Fibroblast of villous mesenchyme (primary cell): ENCODE results near the gene CDC42SE2. TPM values are rescaled to one million over a fixed set of nuclear protein-coding genes. Genes with fewer than 3 reads are reported as not detected.

Experiments
- DNase-seq: peaks from one replicate; pipeline ENCODE4 v3.0.0-alpha.2; 2010; ENCODE audit warnings: low read depth
- H3K4me3 ChIP-seq: 2 replicates; pipeline ENCODE4 v1.5.1; 2011; ENCODE audit warnings: low read depth, mild to moderate bottlenecking, low read length
- CTCF ChIP-seq: IDR thresholded peaks from 2 replicates; pipeline ENCODE4 v1.5.1; 2012; ENCODE audit warnings: low read depth, mild to moderate bottlenecking, low read length; ENCODE audit not compliant: insufficient read depth
- total RNA-seq: library from RNA; depleted of rRNA; stranded (reverse); fragments of >200 nt; gene quantifications from 2 replicates; pipeline ENCODE4 v1.2.3, GENCODE V29; 2012

CDC42SE2 gene
- total RNA-seq, result 25.1 and 33.2 TPM in 2 replicates

GRCh38 chr5:131263648-131264450 is at the start of gene CDC42SE2:
Gene CDC42SE2 (plus strand): TSS chr5:131264053. CDS start chr5:131359494, 95,441 bp downstream.
- TF ChIP-seq CTCF, result no peak
- DNase-seq, result peak; percentile 83

GRCh38 chr5:131214609-131215227 is 49.1 kb upstream of the CDC42SE2 start:
- TF ChIP-seq CTCF, result no peak
- H3K4me3 ChIP-seq, result no peak overlapping the region
- no peak for DNase-seq

More at GRCh38 chr5:131263648-131264450, at the start of gene CDC42SE2:
- H3K4me3 ChIP-seq, result peak within 1 kb of the TSS; percentile 85

- H3K4me3 ChIP-seq, result no peak overlapping the region
These were observed 46.1 kb upstream of the CDC42SE2 start for GRCh38 chr5:131217791-131218190.

GRCh38 chr5:131218392-131218791 is 45.5 kb upstream of the CDC42SE2 start:
- no peak for TF ChIP-seq CTCF
- H3K4me3 ChIP-seq, result no peak overlapping the region
- DNase-seq, result peak; percentile 22

More at GRCh38 chr5:131217791-131218190, 46.1 kb upstream of the CDC42SE2 start:
- no peak for DNase-seq
- TF ChIP-seq CTCF, result no peak

- H3K4me3 ChIP-seq, result no peak overlapping the region
- TF ChIP-seq CTCF, result no peak
- no peak for DNase-seq
These were observed 43.3 kb upstream of the CDC42SE2 start for GRCh38 chr5:131220566-131220965.

- TF ChIP-seq CTCF, result no peak
- DNase-seq, result no peak
- H3K4me3 ChIP-seq, result no peak overlapping the region
These were observed 42.7 kb upstream of the CDC42SE2 start for GRCh38 chr5:131221008-131221703.
